ENCODE results near the gene BIK.

Gene BIK

GRCh38 chr22:43135565-43135964, 25.0 kb downstream of the BIK start:
- Histone ChIP-seq H3K4me1 (ENCODE audit: control insufficient read depth in 2 of 2, insufficient read depth in 1 of 2, low read depth in 1 of 2, low read length in 2 of 2) (no peaks in the 10 kb centered on the region), H3K79me1 (ENCODE audit: low read depth, low read length) (peaks cover 3% of the 10 kb centered on the region), H2AFZ (ENCODE audit: low read length) (no peak overlapping the region), H2BK120ac (ENCODE audit: low read depth, low read length) (no peak overlapping the region), H3K27me3 (ENCODE audit: control insufficient read depth in 3 of 3, insufficient read depth in 3 of 3, low read depth in 1 of 3, low read length in 3 of 3) (peaks cover 0 to 2% (median 0%) of the 10 kb centered on the region in 3 experiments), H3K4me2 (ENCODE audit: insufficient read depth, low read length, poor library complexity, severe bottlenecking) (no peak overlapping the region), H3K14ac (ENCODE audit: low read length) (no peak overlapping the region), H4K91ac (ENCODE audit: low read depth, low read length, poor library complexity) (peak overlapping the region; percentile 44), H4K8ac (ENCODE audit: low read depth, low read length) (no peak overlapping the region), H3K23ac (ENCODE audit: low read depth, low read length, poor library complexity) (no peak overlapping the region), H2BK15ac (ENCODE audit: low read length) (no peak overlapping the region), H3K4me3 (ENCODE audit: low read length in 2 of 2) (peak overlapping the region in 1 of 2 donors; percentile 1), H3K9me3 (replicated peaks in 1 of 2; ENCODE audit: control insufficient read depth in 2 of 2, insufficient read depth in 1 of 2, low read depth in 1 of 2, low read length in 2 of 2) (no peaks in the 10 kb centered on the region), H2BK12ac (ENCODE audit: low read length) (no peak overlapping the region), H2AK5ac (ENCODE audit: low read depth, low read length) (no peak overlapping the region), H3K27ac (replicated peaks; ENCODE audit: low read length) (no peak overlapping the region), H3K36me3 (replicated peaks in 1 of 2; ENCODE audit: control insufficient read depth in 2 of 2, insufficient read depth in 2 of 2, low read length in 2 of 2) (peaks cover 51 to 94% of the 10 kb centered on the region in 2 donors), H3K9ac (ENCODE audit: low read depth, low read length, poor library complexity) (no peak overlapping the region), H3K4ac (ENCODE audit: low read length) (no peak overlapping the region), H3K18ac (ENCODE audit: low read length) (no peak overlapping the region), H2BK5ac (ENCODE audit: low read length) (no peak overlapping the region)
- DNase-seq (ENCODE audit: low spot score): no peak
- no CpG with 5 or more reads among the region's 5 CpGs for WGBS, 2 donors (ENCODE audit: extremely low coverage in 2 of 2, insufficient read length in 2 of 2, insufficient replicate concordance in 1 of 2)

DNA sequence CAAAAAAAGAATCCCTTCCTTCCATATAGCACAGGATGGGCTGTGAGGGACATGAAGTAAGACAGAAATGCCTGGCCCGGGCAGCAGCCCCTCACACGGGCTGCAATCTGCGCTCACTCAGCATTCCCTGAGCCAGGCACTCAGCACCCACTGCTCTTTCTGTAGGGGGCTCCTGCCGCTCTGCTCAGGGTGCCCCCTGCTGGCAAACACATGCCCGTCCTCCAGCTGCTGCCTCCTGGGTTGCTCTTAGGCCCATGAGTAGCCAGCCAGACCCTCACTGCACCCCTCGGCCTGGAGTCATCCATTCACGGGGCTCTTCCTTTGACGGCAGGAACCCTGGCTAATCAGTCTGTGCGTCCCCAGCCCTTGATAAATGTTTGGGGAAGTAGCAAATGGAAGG, 25.7 kb downstream of the BIK start:
- Histone ChIP-seq H3K4me3 (ENCODE audit: low read length in 2 of 2) (no peak overlapping the region), H3K4me1 (ENCODE audit: control insufficient read depth in 2 of 2, insufficient read depth in 1 of 2, low read depth in 1 of 2, low read length in 2 of 2) (no peaks in the 10 kb centered on the region), H3K79me1 (ENCODE audit: low read depth, low read length) (peaks cover 7% of the 10 kb centered on the region), H3K27ac (replicated peaks; ENCODE audit: low read length) (no peak overlapping the region), H3K9me3 (replicated peaks in 1 of 2; ENCODE audit: control insufficient read depth in 2 of 2, insufficient read depth in 1 of 2, low read depth in 1 of 2, low read length in 2 of 2) (no peaks in the 10 kb centered on the region), H3K27me3 (ENCODE audit: control insufficient read depth in 3 of 3, insufficient read depth in 3 of 3, low read depth in 1 of 3, low read length in 3 of 3) (peaks cover 0 to 2% (median 0%) of the 10 kb centered on the region in 3 experiments), H2AK5ac (ENCODE audit: low read depth, low read length) (no peak overlapping the region), H4K91ac (ENCODE audit: low read depth, low read length, poor library complexity) (no peak overlapping the region), H2BK12ac (ENCODE audit: low read length) (no peak overlapping the region), H3K23ac (ENCODE audit: low read depth, low read length, poor library complexity) (no peak overlapping the region), H3K18ac (ENCODE audit: low read length) (no peak overlapping the region), H2BK120ac (ENCODE audit: low read depth, low read length) (no peak overlapping the region), H2BK15ac (ENCODE audit: low read length) (no peak overlapping the region), H3K4me2 (ENCODE audit: insufficient read depth, low read length, poor library complexity, severe bottlenecking) (no peak overlapping the region), H2AFZ (ENCODE audit: low read length) (no peak overlapping the region), H3K9ac (ENCODE audit: low read depth, low read length, poor library complexity) (no peak overlapping the region), H3K14ac (ENCODE audit: low read length) (no peak overlapping the region), H2BK5ac (ENCODE audit: low read length) (no peak overlapping the region), H4K8ac (ENCODE audit: low read depth, low read length) (no peak overlapping the region), H3K4ac (ENCODE audit: low read length) (no peak overlapping the region), H3K36me3 (replicated peaks in 1 of 2; ENCODE audit: control insufficient read depth in 2 of 2, insufficient read depth in 2 of 2, low read length in 2 of 2) (peaks cover 57 to 96% of the 10 kb centered on the region in 2 donors)
- DNase-seq (ENCODE audit: low spot score): no peak
- WGBS, 2 donors (ENCODE audit: extremely low coverage in 2 of 2, insufficient read length in 2 of 2, insufficient replicate concordance in 1 of 2): no CpG with 5 or more reads among the region's 9 CpGs

DNA sequence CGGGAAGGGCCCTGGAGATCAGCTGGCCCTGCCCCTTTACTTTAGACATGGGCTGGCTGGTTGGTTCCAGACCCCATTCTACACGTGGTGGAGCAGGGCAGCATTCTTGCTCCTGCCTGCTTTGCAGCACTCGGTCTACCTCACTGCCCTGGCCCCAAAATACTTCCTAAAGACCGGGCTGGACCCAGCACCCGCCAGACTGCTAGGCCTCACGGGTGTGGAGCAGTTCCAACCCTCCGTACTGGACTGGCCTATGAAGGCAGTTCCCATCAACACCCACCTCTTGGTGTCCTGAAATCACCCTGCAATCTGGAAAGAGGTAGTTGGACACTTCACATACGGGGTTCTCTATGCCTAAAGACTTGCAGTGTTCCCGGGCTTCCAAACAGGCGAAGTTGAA, 26.3 kb downstream of the BIK start:
- Histone ChIP-seq H2BK15ac (ENCODE audit: low read length) (no peak overlapping the region), H3K18ac (ENCODE audit: low read length) (no peak overlapping the region), H3K9me3 (replicated peaks in 1 of 2; ENCODE audit: control insufficient read depth in 2 of 2, insufficient read depth in 1 of 2, low read depth in 1 of 2, low read length in 2 of 2) (no peaks in the 10 kb centered on the region), H3K36me3 (replicated peaks in 1 of 2; ENCODE audit: control insufficient read depth in 2 of 2, insufficient read depth in 2 of 2, low read length in 2 of 2) (peaks cover 55 to 93% of the 10 kb centered on the region in 2 donors), H3K9ac (ENCODE audit: low read depth, low read length, poor library complexity) (no peak overlapping the region), H2BK120ac (ENCODE audit: low read depth, low read length) (no peak overlapping the region), H3K14ac (ENCODE audit: low read length) (no peak overlapping the region), H2BK5ac (ENCODE audit: low read length) (no peak overlapping the region), H2AK5ac (ENCODE audit: low read depth, low read length) (no peak overlapping the region), H3K23ac (ENCODE audit: low read depth, low read length, poor library complexity) (no peak overlapping the region), H2AFZ (ENCODE audit: low read length) (no peak overlapping the region), H3K27me3 (ENCODE audit: control insufficient read depth in 3 of 3, insufficient read depth in 3 of 3, low read depth in 1 of 3, low read length in 3 of 3) (peaks cover 0 to 2% (median 0%) of the 10 kb centered on the region in 3 experiments), H3K4me2 (ENCODE audit: insufficient read depth, low read length, poor library complexity, severe bottlenecking) (no peak overlapping the region), H4K8ac (ENCODE audit: low read depth, low read length) (no peak overlapping the region), H3K79me1 (ENCODE audit: low read depth, low read length) (peaks cover 8% of the 10 kb centered on the region), H3K4ac (ENCODE audit: low read length) (no peak overlapping the region), H3K27ac (replicated peaks; ENCODE audit: low read length) (no peak overlapping the region), H3K4me3 (ENCODE audit: low read length in 2 of 2) (no peak overlapping the region), H2BK12ac (ENCODE audit: low read length) (no peak overlapping the region), H3K4me1 (ENCODE audit: control insufficient read depth in 2 of 2, insufficient read depth in 1 of 2, low read depth in 1 of 2, low read length in 2 of 2) (no peaks in the 10 kb centered on the region), H4K91ac (ENCODE audit: low read depth, low read length, poor library complexity) (no peak overlapping the region)
- no peak for DNase-seq (ENCODE audit: low spot score)
- WGBS, 2 donors (ENCODE audit: extremely low coverage in 2 of 2, insufficient read length in 2 of 2, insufficient replicate concordance in 1 of 2): no CpG with 5 or more reads among the region's 10 CpGs

GRCh38 chr22:43142880-43143562, 32.5 kb downstream of the BIK start, which contains the start of gene MCAT:
Gene MCAT, minus strand, starts transcription at chr22:43143398. Its CDS starts 50 bp downstream, at chr22:43143348.
- Histone ChIP-seq H3K79me1 (ENCODE audit: low read depth, low read length) (peaks cover 8% of the 10 kb centered on the region), H2AFZ (ENCODE audit: low read length) (peak within 1 kb of the TSS; percentile 89), H3K36me3 (replicated peaks in 1 of 2; ENCODE audit: control insufficient read depth in 2 of 2, insufficient read depth in 2 of 2, low read length in 2 of 2) (peaks cover 18 to 38% of the 10 kb centered on the region in 2 donors), H2AK5ac (ENCODE audit: low read depth, low read length) (peak within 1 kb of the TSS; percentile 89), H3K27ac (replicated peaks; ENCODE audit: low read length) (peak within 1 kb of the TSS; percentile 44), H2BK15ac (ENCODE audit: low read length) (no peak within 1 kb of the TSS), H2BK12ac (ENCODE audit: low read length) (peak within 1 kb of the TSS; percentile 94), H4K91ac (ENCODE audit: low read depth, low read length, poor library complexity) (no peak within 1 kb of the TSS), H3K27me3 (ENCODE audit: control insufficient read depth in 3 of 3, insufficient read depth in 3 of 3, low read depth in 1 of 3, low read length in 3 of 3) (peaks cover 0 to 5% (median 0%) of the 10 kb centered on the region in 3 experiments), H3K23ac (ENCODE audit: low read depth, low read length, poor library complexity) (peak within 1 kb of the TSS; percentile 65), H4K8ac (ENCODE audit: low read depth, low read length) (peak within 1 kb of the TSS; percentile 82), H3K4ac (ENCODE audit: low read length) (no peak within 1 kb of the TSS), H3K4me3 (ENCODE audit: low read length in 2 of 2) (peak within 1 kb of the TSS; percentile 91 to 100), H2BK120ac (ENCODE audit: low read depth, low read length) (no peak within 1 kb of the TSS), H3K9ac (ENCODE audit: low read depth, low read length, poor library complexity) (peak within 1 kb of the TSS; percentile 99), H3K9me3 (replicated peaks in 1 of 2; ENCODE audit: control insufficient read depth in 2 of 2, insufficient read depth in 1 of 2, low read depth in 1 of 2, low read length in 2 of 2) (no peaks in the 10 kb centered on the region), H3K18ac (ENCODE audit: low read length) (peak within 1 kb of the TSS; percentile 94), H2BK5ac (ENCODE audit: low read length) (peak within 1 kb of the TSS; percentile 53), H3K4me1 (ENCODE audit: control insufficient read depth in 2 of 2, insufficient read depth in 1 of 2, low read depth in 1 of 2, low read length in 2 of 2) (peaks cover 0 to 3% of the 10 kb centered on the region in 2 donors), H3K14ac (ENCODE audit: low read length) (peak within 1 kb of the TSS; percentile 96), H3K4me2 (ENCODE audit: insufficient read depth, low read length, poor library complexity, severe bottlenecking) (peak within 1 kb of the TSS; percentile 91)
- peak; percentile 65 for DNase-seq (ENCODE audit: low spot score)
- no CpG with 5 or more reads among the region's 83 CpGs for WGBS, 2 donors (ENCODE audit: extremely low coverage in 2 of 2, insufficient read length in 2 of 2, insufficient replicate concordance in 1 of 2)

All from neuronal stem cell (in vitro differentiated cells).